ENCODE measurements around the gene XPC.

Gene XPC

GRCh38 chr3:14206548-14207177 is 28.3 kb upstream of the XPC start:
- Histone ChIP-seq H3K9ac (ENCODE audit: low read length) (no peak overlapping the region), H3K36me3 (ENCODE audit: insufficient read depth, low read length) (no peaks in the 10 kb centered on the region), H3K9me3 (ENCODE audit: low read length) (no peaks in the 10 kb centered on the region), H3K27me3 (ENCODE audit: control insufficient read depth in 1 of 2, insufficient read depth in 2 of 2, low read length in 2 of 2) (no peaks in the 10 kb centered on the region), H3K4me1 (ENCODE audit: insufficient read depth, low read length) (no peaks in the 10 kb centered on the region), H3K27ac (ENCODE audit: low read depth, low read length) (no peak overlapping the region), H3K4me3 (ENCODE audit: low read depth in 1 of 2, low read length in 2 of 2) (no peak overlapping the region)

- H3K27me3 ChIP-seq (ENCODE audit: control insufficient read depth in 1 of 2, insufficient read depth in 2 of 2, low read length in 2 of 2), result no peaks in the 10 kb centered on the region
- H3K4me1 ChIP-seq (ENCODE audit: insufficient read depth, low read length), result no peaks in the 10 kb centered on the region
- H3K4me3 ChIP-seq (ENCODE audit: low read depth in 1 of 2, low read length in 2 of 2), result no peak overlapping the region
- H3K36me3 ChIP-seq (ENCODE audit: insufficient read depth, low read length), result no peaks in the 10 kb centered on the region
- no peak overlapping the region for H3K9ac ChIP-seq (ENCODE audit: low read length)
- H3K27ac ChIP-seq (ENCODE audit: low read depth, low read length), result no peak overlapping the region
- H3K9me3 ChIP-seq (ENCODE audit: low read length), result no peaks in the 10 kb centered on the region
These were observed 26.3 kb upstream of the XPC start for GRCh38 chr3:14204515-14205284.

- no peaks in the 10 kb centered on the region for H3K4me1 ChIP-seq (ENCODE audit: insufficient read depth, low read length)
- H3K9ac ChIP-seq (ENCODE audit: low read length), result no peak overlapping the region
- H3K27me3 ChIP-seq (ENCODE audit: control insufficient read depth in 1 of 2, insufficient read depth in 2 of 2, low read length in 2 of 2), result no peaks in the 10 kb centered on the region
- no peaks in the 10 kb centered on the region for H3K36me3 ChIP-seq (ENCODE audit: insufficient read depth, low read length)
- no peak overlapping the region for H3K27ac ChIP-seq (ENCODE audit: low read depth, low read length)
- H3K4me3 ChIP-seq (ENCODE audit: low read depth in 1 of 2, low read length in 2 of 2), result no peak overlapping the region
- H3K9me3 ChIP-seq (ENCODE audit: low read length), result no peaks in the 10 kb centered on the region
These were observed 25.2 kb upstream of the XPC start for GRCh38 chr3:14203521-14204079.

DNA sequence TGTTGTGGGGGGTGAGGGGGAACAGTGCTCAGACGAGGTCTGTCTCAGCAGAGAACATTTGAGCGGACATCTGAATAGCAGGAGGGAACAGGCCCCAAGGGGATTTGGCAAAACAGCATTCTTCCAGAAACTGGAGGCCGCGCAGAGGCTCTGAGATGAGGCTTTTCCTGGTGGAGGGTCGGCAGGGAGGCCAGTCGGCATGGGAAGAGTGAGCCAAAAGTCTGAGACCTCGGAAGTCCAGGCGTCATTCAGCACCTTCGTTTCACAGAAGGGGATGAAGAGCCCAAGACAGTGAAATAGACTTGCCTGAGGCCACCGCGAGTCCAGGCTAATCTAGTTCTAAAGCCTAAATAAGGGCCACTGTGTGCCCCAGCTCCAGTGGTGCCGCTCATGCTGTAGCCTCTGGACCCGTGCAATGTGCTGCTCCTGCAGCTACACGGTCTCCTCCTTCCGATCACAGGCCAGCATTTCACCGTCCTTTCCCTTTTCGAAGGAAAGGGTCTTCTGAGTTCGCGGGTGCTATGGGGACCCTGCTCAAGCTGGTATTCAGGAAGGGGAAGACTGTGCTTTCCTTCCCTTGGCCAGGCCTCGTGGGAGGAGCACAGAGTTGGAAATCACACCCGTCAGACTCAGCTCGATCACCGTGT is 24.6 kb upstream of the XPC start:
- Histone ChIP-seq H3K27me3 (ENCODE audit: control insufficient read depth in 1 of 2, insufficient read depth in 2 of 2, low read length in 2 of 2) (no peaks in the 10 kb centered on the region), H3K9ac (ENCODE audit: low read length) (no peak overlapping the region), H3K4me1 (ENCODE audit: insufficient read depth, low read length) (no peaks in the 10 kb centered on the region), H3K9me3 (ENCODE audit: low read length) (no peaks in the 10 kb centered on the region), H3K36me3 (ENCODE audit: insufficient read depth, low read length) (peaks cover 5% of the 10 kb centered on the region), H3K27ac (ENCODE audit: low read depth, low read length) (no peak overlapping the region), H3K4me3 (ENCODE audit: low read depth in 1 of 2, low read length in 2 of 2) (no peak overlapping the region)

GRCh38 chr3:14201940-14202684 is 23.7 kb upstream of the XPC start:
- no peak overlapping the region for H3K9ac ChIP-seq (ENCODE audit: low read length)
- no peaks in the 10 kb centered on the region for H3K9me3 ChIP-seq (ENCODE audit: low read length)
- H3K27ac ChIP-seq (ENCODE audit: low read depth, low read length), result no peak overlapping the region
- H3K27me3 ChIP-seq (ENCODE audit: control insufficient read depth in 1 of 2, insufficient read depth in 2 of 2, low read length in 2 of 2), result no peaks in the 10 kb centered on the region
- no peak overlapping the region for H3K4me3 ChIP-seq (ENCODE audit: low read depth in 1 of 2, low read length in 2 of 2)
- peaks cover 7% of the 10 kb centered on the region for H3K36me3 ChIP-seq (ENCODE audit: insufficient read depth, low read length)
- H3K4me1 ChIP-seq (ENCODE audit: insufficient read depth, low read length), result no peaks in the 10 kb centered on the region

GRCh38 chr3:14200841-14201240 is 22.4 kb upstream of the XPC start:
- no peaks in the 10 kb centered on the region for H3K4me1 ChIP-seq (ENCODE audit: insufficient read depth, low read length)
- H3K4me3 ChIP-seq (ENCODE audit: low read depth in 1 of 2, low read length in 2 of 2), result no peak overlapping the region
- no peak overlapping the region for H3K27ac ChIP-seq (ENCODE audit: low read depth, low read length)

DNA sequence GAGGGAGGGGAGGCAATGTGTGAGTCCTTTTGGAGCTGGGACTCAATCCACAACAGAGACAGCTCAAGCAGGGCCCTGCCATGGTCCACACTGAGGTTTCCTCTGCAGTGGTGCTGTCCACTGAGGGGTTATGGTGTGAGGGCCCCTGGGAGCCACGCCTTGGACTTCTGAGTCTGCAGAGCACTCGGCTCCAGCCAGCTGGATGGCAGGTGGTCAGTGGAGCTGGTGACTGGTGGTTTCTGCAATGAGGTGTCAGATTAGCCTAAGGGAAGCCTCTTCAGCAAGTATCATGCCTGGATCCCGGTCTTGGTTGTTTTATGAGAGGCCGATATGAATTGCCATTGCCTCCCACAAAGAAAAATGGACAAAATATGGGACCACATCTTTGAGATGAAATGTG is 21.9 kb upstream of the XPC start:
- Histone ChIP-seq H3K9ac (ENCODE audit: low read length) (no peak overlapping the region), H3K4me3 (ENCODE audit: low read depth in 1 of 2, low read length in 2 of 2) (no peak overlapping the region), H3K36me3 (ENCODE audit: insufficient read depth, low read length) (peaks cover 11% of the 10 kb centered on the region), H3K4me1 (ENCODE audit: insufficient read depth, low read length) (no peaks in the 10 kb centered on the region), H3K9me3 (ENCODE audit: low read length) (no peaks in the 10 kb centered on the region), H3K27ac (ENCODE audit: low read depth, low read length) (no peak overlapping the region), H3K27me3 (ENCODE audit: control insufficient read depth in 1 of 2, insufficient read depth in 2 of 2, low read length in 2 of 2) (no peaks in the 10 kb centered on the region)

More at GRCh38 chr3:14200841-14201240, 22.4 kb upstream of the XPC start:
- Histone ChIP-seq H3K36me3 (ENCODE audit: insufficient read depth, low read length) (peaks cover 11% of the 10 kb centered on the region), H3K9ac (ENCODE audit: low read length) (no peak overlapping the region), H3K27me3 (ENCODE audit: control insufficient read depth in 1 of 2, insufficient read depth in 2 of 2, low read length in 2 of 2) (no peaks in the 10 kb centered on the region), H3K9me3 (ENCODE audit: low read length) (no peaks in the 10 kb centered on the region)

- H3K4me3 ChIP-seq (ENCODE audit: low read depth in 1 of 2, low read length in 2 of 2), result no peak overlapping the region
These were observed 21.2 kb upstream of the XPC start for GRCh38 chr3:14199641-14200040.

DNA sequence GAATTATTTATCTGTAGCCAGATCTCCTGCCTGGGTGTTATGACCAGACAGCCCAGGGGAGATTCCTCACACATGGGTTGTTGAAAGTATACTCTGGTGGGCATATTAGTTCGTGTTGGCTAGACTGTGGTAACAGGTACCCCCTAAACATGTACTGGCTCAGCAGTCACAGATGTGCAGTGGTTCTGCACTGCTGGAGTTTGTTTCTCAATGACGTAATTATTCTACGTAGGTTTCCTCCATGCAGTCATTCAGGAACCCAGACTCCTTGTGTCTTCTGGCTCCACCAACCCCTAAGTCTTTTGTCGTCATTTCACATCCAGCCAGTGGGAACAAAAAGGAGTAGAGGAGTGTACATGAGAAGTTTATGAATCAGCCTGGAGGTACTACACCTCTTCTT is 16.5 kb upstream of the XPC start:
- Histone ChIP-seq H3K4me1 (ENCODE audit: insufficient read depth, low read length) (no peaks in the 10 kb centered on the region), H3K27ac (ENCODE audit: low read depth, low read length) (no peak overlapping the region), H3K9ac (ENCODE audit: low read length) (no peak overlapping the region), H3K4me3 (ENCODE audit: low read depth in 1 of 2, low read length in 2 of 2) (no peak overlapping the region), H3K36me3 (ENCODE audit: insufficient read depth, low read length) (peaks cover 11% of the 10 kb centered on the region), H3K9me3 (ENCODE audit: low read length) (no peaks in the 10 kb centered on the region), H3K27me3 (ENCODE audit: control insufficient read depth in 1 of 2, insufficient read depth in 2 of 2, low read length in 2 of 2) (no peaks in the 10 kb centered on the region)

More at GRCh38 chr3:14199641-14200040, 21.2 kb upstream of the XPC start:
- H3K27me3 ChIP-seq (ENCODE audit: control insufficient read depth in 1 of 2, insufficient read depth in 2 of 2, low read length in 2 of 2), result no peaks in the 10 kb centered on the region
- H3K36me3 ChIP-seq (ENCODE audit: insufficient read depth, low read length), result peaks cover 11% of the 10 kb centered on the region
- no peaks in the 10 kb centered on the region for H3K9me3 ChIP-seq (ENCODE audit: low read length)
- no peak overlapping the region for H3K9ac ChIP-seq (ENCODE audit: low read length)
- no peaks in the 10 kb centered on the region for H3K4me1 ChIP-seq (ENCODE audit: insufficient read depth, low read length)
- no peak overlapping the region for H3K27ac ChIP-seq (ENCODE audit: low read depth, low read length)

- Histone ChIP-seq H3K9ac (ENCODE audit: low read length) (no peak overlapping the region), H3K36me3 (ENCODE audit: insufficient read depth, low read length) (peaks cover 28% of the 10 kb centered on the region)
These were observed 9.8 kb upstream of the XPC start for GRCh38 chr3:14188041-14188754.

More at GRCh38 chr3:14188041-14188754, 9.8 kb upstream of the XPC start:
- H3K4me1 ChIP-seq (ENCODE audit: insufficient read depth, low read length), result no peaks in the 10 kb centered on the region
- H3K27me3 ChIP-seq (ENCODE audit: control insufficient read depth in 1 of 2, insufficient read depth in 2 of 2, low read length in 2 of 2), result no peaks in the 10 kb centered on the region
- no peak overlapping the region for H3K27ac ChIP-seq (ENCODE audit: low read depth, low read length)
- no peaks in the 10 kb centered on the region for H3K9me3 ChIP-seq (ENCODE audit: low read length)
- no peak overlapping the region for H3K4me3 ChIP-seq (ENCODE audit: low read depth in 1 of 2, low read length in 2 of 2)
